ENCODE results near the gene OTOF.

DNA sequence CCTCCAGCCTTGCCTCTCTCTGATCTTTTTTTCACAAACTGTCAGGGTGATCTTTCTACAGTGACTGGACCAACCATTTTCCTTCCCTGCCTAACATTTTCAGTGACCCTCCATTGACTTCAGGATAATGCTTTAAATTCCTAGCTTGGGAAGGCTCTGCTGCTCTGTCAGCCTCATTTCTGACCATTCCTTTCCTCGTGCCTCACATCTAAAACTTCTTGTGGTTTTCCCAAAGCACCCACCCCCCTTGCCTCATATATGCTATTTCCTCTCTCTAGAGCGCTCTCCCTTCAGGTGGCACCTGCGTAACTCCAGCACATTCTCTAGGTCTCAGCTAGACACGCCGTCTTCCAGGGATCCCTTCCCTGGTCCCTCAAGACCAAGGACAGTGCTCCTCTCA lies 39.0 kb downstream of the OTOF start:
- TF ChIP-seq ARNT (IDR thresholded peaks at IDR 0.05) (no peak), FOXM1 (IDR thresholded peaks at IDR 0.05; ENCODE audit: borderline replicate concordance) (no peak), BHLHE40 (IDR thresholded peaks at IDR 0.05; ENCODE audit: borderline replicate concordance) (no peak), TARDBP (IDR thresholded peaks at IDR 0.05) (no peak), ELF4 (IDR thresholded peaks at IDR 0.05) (no peak), HDGF (IDR thresholded peaks at IDR 0.05; ENCODE audit: borderline replicate concordance) (no peak)
